ENCODE data around the gene KISS1.

DNA sequence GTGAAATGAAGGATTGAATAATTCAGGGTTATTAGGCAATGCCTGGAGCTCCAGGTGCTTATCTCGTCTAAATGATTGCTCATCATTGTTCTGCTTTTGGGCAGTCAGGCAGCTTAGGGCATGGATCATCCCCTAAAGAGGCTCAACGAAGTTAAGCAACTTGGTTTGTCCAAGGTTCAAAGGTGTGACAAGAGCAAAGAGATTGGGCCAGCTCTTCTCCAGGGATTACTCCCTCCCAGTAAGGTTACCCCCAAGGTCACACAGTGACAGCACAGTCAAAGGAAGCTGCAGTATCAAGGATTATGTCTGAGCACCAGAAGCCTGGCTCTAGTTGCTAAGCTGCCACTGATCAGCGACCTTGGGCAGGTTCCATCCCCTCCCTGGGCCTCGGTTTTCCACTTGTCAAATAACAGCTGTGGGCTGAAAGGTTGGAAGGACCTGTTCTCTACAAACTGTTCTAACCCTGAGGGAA, 51.2 kb downstream of the KISS1 start:
- TF ChIP-seq POLR2A (IDR thresholded peaks at IDR 0.05; ENCODE audit: low read length) (no peak), GATA1 (IDR thresholded peaks at IDR 0.05; ENCODE audit: low read depth, low read length) (no peak)
